Stimulated activated CD4-positive, alpha-beta T cell treated with anti-CD3 and anti-CD28 coated beads, Interleukin-2, amount 100 ng/mL, for 4 hours (primary cell): ENCODE results near the gene LTB.

Source experiments
- DNase-seq: peaks from one replicate; pipeline ENCODE4 v3.0.0-alpha.2; 2020; ENCODE audit warnings: low read depth

Gene LTB, protein sequence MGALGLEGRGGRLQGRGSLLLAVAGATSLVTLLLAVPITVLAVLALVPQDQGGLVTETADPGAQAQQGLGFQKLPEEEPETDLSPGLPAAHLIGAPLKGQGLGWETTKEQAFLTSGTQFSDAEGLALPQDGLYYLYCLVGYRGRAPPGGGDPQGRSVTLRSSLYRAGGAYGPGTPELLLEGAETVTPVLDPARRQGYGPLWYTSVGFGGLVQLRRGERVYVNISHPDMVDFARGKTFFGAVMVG

DNA sequence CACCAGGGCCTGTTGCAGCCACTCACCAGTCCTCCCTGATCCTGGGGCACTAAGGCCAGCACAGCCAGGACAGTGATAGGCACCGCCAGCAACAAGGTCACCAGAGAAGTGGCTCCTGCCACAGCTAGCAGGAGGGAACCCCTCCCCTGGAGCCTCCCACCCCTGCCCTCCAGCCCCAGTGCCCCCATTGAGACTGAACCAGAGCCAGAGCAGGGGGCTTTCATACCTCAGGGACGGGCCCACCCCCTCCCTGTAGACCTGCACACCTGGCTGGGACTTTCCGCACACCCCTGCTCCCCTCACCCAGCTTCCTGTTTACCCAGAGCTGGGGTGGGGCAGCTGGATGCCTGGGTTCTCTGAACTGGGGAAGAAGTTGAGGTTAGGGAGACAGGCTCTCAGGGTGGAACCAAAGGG, at the start of gene LTB:
LTB (minus strand) TSS at position 195 of the 414 bp plus-strand sequence; CDS start at position 188, 7 bp downstream.
- peak; percentile 55 for DNase-seq

DNA sequence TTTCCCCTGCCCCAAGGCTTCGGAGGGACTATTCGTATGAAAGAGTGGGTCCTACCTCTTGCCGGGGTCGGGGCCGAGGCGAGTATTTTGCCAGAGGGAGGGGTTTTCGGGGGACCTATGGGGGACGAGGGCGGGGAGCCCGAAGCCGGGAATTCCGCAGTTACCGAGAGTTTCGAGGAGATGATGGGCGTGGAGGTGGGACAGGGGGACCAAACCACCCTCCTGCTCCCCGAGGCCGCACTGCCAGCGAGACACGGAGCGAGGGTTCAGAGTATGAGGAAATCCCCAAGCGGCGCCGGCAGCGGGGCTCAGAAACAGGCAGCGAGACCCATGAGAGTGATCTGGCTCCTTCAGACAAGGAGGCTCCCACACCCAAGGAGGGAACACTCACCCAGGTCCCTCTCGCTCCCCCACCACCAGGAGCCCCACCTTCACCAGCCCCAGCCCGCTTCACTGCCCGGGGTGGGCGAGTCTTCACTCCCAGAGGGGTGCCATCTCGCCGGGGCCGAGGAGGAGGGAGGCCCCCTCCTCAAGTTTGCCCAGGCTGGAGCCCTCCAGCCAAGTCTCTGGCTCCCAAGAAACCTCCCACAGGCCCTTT, 49.6 kb upstream of the LTB start:
- DNase-seq = no peak

DNA sequence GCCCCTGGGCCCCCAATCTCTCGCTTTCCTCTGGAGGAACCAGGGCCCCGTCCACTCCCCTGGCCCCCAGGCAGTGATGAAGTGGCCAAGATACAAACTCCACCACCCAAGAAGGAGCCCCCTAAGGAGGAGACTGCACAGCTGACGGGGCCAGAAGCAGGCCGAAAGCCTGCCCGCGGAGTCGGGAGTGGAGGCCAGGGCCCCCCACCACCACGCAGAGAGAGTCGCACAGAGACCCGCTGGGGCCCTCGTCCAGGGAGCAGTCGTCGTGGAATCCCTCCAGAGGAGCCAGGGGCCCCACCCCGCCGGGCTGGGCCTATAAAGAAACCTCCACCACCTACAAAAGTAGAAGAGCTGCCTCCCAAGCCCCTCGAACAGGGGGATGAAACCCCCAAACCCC, 49.0 kb upstream of the LTB start:
- DNase-seq = no peak

DNA sequence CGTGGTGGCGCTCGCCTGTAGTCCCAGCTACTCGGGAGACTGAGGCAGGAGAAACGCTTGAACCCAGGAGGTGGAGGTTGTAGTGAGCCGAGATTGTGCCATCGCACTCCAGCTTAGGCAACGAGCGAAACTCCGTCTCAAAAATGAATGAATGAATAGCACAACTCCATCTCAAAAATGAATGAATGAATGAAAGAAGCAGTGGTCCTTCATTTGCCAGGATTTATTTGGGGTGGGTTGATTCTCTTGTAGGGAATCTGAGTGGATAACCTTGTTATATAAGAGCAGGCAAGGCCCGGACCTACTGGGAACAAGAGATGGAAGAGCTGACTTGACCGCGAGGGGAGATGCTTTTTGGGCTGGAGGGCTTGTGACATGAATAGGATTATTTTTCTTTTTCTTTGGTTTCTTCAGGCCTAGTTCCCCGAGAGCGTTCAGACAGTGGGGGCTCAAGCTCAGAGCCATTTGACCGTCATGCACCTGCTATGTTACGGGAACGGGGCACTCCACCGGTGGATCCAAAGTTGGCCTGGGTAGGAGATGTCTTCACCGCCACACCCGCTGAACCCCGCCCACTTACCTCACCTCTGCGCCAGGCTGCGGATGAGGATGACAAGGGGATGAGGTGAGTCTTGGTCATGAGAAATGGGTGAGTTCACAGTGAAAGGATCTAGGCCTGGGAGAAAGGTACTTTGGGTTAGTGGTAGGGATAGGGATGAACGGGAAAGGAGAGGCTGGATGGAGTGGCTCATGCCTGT, 48.1 kb upstream of the LTB start:
- DNase-seq = no peak

DNA sequence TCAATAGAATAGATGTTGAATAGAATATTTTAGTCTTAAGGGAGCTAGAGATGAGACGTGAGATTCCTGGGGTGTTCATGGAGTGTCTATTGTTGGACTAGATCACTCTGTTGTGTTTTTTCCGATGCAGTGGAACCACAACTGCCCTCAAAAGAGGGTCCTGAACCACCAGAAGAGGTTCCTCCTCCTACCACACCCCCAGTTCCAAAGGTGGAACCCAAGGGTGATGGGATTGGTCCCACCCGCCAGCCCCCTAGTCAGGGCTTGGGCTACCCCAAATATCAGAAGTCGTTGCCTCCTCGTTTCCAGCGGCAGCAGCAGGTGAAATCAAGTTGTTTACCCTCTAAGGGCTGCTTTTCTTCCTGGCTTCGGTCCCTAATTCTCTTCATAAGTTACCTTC, 46.8 kb upstream of the LTB start:
- DNase-seq = no peak

DNA sequence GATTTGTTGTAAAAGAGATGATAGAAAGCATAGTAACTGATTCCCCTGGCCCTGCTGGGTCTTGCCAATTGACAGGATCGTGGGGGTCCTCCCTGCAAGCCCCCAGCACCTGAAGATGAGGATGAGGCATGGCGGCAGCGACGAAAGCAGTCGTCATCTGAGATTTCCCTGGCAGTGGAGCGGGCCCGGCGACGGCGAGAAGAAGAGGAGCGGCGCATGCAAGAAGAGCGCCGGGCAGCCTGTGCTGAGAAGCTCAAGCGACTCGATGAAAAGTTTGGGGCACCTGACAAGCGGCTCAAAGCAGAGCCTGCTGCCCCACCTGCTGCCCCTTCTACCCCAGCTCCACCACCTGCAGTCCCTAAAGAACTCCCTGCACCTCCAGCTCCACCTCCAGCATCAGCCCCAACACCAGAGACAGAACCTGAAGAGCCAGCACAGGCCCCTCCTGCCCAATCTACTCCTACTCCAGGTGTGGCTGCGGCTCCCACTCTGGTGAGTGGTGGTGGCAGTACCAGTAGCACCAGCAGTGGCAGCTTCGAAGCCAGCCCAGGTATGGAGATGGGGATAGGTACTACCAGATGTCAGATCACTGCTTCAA, 45.6 kb upstream of the LTB start:
- DNase-seq = no peak

DNA sequence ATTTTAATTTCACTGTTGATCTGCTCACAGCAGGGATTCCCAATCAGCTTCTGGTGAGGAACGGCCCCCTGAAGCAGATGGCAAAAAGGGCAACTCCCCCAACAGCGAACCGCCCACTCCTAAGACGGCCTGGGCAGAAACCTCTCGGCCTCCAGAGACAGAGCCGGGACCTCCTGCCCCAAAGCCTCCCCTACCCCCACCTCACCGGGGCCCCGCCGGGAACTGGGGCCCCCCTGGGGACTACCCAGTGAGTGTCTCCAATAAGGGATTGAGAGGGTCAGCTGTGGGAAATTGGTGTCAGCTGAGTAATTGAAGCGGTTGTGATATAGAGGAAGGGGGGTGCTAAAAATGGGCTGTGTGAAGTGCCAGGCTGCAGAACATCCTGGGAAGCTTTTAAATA, 44.7 kb upstream of the LTB start:
- no peak for DNase-seq

DNA sequence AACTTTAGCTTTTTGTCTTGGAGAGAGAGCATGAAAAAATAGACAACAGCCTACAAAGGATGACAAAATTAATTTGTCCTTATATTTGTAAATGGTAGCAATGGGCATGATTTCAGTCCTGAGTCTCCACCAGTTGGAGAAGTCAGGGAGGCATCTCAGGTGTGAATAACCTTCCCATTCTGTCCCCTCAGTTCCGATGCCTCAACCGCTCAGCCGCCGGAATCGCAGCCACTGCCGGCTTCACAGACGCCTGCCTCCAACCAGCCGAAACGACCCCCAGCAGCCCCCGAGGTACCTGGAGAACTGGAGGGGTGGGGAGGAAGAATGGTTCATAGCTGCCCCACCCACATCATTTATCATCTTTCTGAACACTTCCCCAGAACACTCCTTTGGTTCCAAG, 41.8 kb upstream of the LTB start:
- DNase-seq = no peak

DNA sequence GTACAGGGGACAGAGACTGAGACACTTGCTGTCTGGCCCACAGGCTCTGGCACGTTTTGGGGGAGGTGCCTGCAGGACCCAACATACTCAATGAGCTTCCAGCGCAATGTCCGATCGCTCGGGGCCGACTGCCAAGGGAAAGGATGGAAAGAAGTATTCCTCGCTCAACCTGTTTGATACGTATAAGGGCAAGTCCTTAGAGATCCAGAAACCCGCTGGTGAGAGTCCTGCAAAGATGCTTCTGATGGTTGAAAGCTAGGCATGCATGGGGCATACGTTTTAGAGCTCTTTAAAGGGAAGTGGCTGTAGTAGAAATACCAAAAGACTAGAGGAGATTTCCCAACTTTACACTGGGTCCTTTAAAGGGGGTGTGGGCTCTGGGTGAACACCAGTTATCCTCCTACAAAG, 40.5 kb upstream of the LTB start:
- DNase-seq = no peak

DNA sequence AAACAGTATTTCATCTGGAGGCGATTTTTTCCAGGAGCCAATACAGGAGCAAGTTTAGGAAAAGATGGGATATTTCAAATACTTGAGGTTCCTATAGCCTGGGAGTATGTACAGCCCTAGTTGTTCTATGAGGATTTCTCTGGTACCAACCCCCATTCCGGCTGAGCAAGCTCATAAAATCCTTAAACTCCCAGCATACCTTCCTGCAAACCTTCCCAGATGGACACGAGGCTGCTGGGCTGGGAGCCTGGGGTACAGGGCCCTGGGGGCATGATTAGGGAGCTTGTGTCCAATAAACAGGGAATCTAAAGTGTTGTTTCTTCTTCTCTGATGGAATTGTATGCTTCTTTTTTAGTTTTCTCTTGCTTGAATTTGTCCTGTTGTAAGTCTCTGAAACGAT, 39.8 kb upstream of the LTB start:
- DNase-seq = no peak

DNA sequence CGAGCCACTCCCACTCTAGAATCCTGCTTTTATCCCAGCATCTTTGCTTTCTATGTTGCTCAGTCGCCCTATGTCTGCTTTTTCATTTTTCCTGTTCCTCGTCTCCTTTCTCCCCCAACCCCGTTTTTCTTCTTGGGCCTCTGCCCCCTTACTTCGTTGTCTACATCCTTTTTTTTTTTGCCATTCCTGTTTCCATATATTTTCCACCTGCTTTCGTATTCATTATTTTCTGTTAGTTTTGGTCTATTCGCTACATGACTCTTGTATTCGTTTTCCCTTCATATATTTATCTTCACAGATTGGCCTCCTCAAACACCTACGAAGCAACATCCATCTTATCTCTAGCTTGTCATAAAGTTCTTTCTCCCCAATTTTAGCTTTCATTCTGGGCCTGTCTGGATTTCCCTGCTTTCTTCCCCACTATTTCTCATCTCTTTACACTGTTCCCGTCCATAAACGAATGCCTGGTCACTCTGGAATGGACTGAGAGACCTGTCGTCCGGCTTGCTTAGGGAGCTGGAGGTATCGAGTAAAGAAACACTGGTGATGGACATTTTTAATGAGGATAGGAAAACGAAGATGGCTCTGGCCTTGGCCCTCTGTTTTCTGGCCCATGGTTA, 39.2 kb upstream of the LTB start:
- DNase-seq = no peak

DNA sequence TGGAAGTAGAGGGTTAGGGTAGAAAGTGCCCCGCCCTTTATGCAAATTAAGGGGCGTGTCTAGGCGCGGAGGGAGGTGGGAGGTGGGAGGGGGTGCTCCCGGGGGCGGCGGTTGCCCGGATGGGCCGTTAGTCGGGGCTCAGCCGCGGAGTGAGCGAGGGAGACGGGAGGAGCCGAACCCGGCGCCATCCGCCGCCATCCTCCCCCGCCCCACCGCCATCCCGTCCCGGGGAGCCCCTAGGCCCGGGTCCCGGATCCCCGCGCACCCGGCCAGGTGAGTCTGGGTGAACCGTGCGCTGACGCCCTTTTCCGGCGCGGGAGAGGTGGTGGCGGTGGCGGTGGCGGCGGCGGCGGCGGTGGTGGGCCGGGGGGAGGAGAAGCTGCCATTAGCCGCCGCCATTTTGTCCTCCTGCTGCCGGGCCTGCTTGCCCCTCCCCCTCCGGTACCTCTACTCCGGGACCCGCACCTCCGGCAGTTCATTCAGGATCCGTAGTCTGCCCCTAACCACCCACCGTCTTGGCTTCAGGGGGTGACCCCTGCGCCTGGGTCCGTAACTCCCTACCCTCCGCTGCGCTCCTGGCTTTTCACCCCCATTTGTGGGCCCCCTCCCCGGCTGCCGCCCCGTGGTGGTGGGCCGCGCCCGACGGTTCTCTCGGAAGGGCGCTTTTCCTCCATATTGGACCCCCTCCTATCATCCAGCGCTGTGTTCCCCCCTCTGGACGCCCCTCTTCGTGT, 38.5 kb upstream of the LTB start, which contains the start of gene PRRC2A:
PRRC2A (plus strand) TSS at position 130 of the 734 bp plus-strand sequence. CDS start 2,075 bp downstream, outside the sequence.
- DNase-seq = no peak

DNA sequence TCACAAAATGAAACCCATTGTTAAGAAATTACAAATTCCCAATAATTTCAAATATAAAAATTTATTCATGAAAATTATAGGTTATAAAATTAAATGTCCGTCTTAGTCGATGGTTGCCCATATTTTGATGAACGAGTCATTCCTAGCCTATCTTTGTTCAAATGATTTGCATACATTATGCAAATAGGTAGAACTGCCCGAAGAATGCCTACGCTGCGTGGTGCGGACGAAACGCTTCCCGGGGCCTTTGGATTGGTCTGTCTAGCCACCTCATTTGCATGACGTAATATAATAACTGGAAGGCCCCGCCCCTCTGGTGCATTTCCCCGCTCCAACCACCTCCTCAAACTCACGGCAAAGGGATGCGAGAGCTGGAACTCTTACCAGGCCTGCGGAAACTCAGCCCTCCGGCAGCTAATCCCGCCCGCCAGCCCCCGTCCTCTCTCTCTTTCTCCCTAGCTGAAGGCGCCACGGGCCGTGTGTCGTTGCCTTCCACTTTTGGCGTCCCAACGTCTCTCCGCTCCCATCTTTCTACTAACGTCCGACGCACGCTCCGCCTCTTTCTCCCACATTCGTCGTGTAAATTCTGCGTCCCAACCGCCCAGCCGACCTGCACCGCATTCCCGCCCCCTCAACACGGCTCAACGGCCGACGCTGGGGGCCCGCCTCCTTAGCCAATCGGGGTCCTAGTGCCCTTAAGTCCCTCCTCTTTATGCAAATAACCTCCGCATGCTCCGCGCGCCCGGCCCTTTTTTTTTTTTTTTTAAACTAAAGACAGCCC, 37.8 kb upstream of the LTB start:
- DNase-seq = peak; percentile 95

DNA sequence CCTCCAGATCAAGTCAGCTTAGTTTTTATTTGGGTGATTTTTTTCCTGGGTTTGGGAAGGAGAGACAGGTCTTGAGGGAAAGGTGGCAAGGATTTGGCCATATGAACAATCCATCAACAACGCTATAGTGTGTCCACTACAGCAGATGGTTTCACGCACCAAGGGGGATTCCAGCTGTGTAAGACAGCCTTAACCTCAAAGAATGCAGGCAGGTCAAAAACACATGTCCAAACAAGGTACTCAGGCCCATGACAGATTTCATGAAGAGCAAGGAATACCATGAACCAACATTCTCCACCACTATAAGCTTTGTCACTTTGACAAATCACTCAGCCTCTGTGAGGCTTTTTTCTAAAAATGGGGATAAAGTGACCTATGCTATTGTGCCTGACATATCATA, 34.8 kb upstream of the LTB start:
- no peak for DNase-seq

DNA sequence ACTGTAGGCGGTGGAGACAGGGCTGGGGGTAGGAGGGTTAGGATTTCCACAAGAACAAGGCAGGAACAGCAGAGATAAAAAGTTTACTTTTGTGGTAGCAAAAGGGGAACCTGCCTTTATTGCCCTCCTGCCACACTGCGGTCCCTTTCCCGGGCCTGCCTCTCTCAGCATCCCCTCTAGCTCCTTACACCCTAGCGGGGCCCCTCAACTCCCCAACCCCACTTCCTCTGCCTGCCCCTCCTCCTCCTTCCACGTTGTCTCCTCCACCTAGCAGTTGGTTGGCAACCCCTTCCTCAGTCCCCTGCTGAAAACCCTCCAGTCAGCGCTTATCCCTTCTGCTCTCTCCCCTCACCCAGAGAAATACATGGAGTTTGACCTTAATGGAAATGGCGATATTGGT, 33.5 kb upstream of the LTB start:
- no peak for DNase-seq

DNA sequence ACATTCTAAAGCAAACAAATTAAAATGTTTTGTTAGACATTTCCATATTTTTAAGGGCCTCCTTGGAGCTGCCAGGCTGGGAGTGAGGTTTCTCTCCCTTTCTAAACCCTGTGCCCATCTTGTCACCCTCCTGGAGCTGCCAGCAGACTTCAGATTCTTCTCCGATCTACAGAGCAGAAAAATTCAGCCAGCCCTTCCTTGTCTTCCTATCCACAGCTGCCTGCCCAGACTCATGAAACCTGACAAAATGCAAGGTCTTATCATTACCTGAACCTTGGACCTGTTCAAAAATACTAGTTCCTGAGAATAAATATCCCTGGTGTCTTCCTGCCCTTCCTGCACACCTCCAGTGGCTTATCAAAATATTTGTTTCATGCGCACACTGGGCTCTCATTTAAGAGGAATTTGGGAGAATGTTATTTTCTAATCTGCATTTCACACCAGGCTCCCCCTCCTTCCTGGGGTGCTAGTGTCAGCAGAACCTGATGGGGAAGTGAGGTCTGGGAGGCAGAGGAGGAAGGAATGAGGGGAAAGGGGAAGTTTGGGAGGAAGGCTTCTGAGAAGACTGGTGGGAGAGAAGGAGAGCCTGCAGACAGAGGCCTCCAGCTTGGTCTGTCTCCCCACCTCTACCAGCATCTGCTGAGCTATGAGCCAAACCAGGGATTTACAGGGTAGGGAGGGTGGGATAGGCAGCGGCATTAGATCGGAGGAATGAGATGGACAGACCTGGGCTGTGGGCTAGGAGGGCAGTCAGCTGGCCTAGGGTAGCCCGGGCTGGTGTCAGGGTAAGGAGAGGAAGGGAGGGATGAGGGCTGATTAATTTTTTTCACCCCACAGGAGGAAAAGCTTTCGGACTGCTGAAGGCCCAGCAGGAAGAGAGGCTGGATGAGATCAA, 32.7 kb upstream of the LTB start, which contains the start of gene AIF1:
AIF1 (plus strand) TSS at position 551 of the 895 bp plus-strand sequence; CDS start at position 647, 96 bp downstream.
- DNase-seq = no peak

DNA sequence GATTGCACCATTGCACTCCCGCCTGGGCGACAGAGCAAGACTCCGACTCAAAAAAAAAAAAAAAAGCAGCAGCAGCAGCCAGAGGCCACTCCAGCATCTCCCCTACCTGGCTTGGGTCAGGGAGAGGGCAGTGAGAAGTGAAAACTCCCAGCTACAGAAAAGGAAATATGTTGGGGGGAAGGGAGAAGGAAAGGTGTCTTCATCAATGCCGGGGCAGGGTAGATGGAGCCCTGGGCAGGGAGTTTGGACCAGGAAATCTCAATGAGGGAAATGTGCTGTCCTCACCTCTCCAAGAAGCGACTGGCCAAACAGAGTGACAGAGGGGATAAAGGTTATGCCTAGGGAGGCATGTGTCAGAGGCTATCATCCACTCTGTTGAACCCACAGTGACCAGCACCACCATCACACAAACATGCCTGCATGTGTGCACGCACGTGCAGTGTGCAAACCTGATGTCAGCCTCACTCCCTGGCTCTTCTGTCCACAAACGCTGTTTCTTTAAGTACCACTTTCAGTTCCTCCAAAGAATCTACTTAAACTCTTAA, 31.9 kb upstream of the LTB start:
- DNase-seq = no peak

DNA sequence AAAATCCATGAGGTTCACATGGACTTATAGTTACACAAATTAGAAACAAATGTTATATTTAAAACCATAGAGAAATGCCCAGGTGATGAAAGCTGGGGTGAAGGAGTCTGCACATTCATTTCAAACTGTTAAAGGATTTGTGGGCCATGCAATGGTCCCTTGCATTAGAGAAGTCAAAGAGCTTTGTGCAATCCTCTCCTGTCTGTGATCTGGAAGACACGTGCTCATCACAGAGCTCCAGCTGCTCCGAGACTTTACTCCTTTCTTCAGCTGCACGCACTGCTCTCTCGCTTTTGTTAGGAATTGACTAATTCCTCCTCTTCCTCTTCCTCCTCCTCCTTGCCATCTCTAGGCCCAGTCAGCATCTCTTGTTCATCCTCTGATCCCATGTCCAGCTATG, 28.7 kb upstream of the LTB start:
- no peak for DNase-seq
